ENCODE data around the gene KLHL22.

KLHL22 gene

GRCh38 chr22:20401376-20402014 lies 94.1 kb downstream of the KLHL22 start:
- DNase-seq (ENCODE audit: extremely low read depth, low read depth): no peak
- TF ChIP-seq, protein P1, sequence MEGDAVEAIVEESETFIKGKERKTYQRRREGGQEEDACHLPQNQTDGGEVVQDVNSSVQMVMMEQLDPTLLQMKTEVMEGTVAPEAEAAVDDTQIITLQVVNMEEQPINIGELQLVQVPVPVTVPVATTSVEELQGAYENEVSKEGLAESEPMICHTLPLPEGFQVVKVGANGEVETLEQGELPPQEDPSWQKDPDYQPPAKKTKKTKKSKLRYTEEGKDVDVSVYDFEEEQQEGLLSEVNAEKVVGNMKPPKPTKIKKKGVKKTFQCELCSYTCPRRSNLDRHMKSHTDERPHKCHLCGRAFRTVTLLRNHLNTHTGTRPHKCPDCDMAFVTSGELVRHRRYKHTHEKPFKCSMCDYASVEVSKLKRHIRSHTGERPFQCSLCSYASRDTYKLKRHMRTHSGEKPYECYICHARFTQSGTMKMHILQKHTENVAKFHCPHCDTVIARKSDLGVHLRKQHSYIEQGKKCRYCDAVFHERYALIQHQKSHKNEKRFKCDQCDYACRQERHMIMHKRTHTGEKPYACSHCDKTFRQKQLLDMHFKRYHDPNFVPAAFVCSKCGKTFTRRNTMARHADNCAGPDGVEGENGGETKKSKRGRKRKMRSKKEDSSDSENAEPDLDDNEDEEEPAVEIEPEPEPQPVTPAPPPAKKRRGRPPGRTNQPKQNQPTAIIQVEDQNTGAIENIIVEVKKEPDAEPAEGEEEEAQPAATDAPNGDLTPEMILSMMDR (IDR thresholded peaks at IDR 0.05; ENCODE audit: low read depth, low read length): no peak

GRCh38 chr22:20400606-20401375 lies 94.8 kb downstream of the KLHL22 start:
- DNase-seq (ENCODE audit: extremely low read depth, low read depth): no peak
- TF ChIP-seq, protein P1 (IDR thresholded peaks at IDR 0.05; ENCODE audit: low read depth, low read length): no peak

GRCh38 chr22:20399866-20400605 lies 95.6 kb downstream of the KLHL22 start:
- TF ChIP-seq, protein P1 (IDR thresholded peaks at IDR 0.05; ENCODE audit: low read depth, low read length): no peak
- DNase-seq (ENCODE audit: extremely low read depth, low read depth): no peak

DNA sequence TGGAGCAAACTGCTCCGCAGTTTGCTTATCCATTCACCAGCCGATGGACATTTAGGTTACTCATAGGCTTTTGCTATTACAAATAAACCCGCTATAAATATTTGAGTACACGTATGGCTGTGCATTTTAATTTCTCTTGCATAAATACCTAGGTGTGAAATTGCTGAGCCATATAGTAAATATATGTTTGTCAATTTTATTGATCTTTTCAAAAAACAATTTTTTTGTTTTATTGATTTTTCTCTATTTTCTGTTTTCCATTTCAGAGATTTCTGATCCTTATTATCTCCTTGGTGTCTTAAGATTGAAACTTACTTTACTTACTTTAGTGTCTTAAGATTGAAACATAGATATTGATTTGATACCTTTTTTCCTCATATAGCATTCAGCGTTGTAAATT lies 97.2 kb downstream of the KLHL22 start:
- DNase-seq (ENCODE audit: extremely low read depth, low read depth): no peak
- TF ChIP-seq, protein P1 (IDR thresholded peaks at IDR 0.05; ENCODE audit: low read depth, low read length): no peak

- TF ChIP-seq, protein P1 (IDR thresholded peaks at IDR 0.05; ENCODE audit: low read depth, low read length): no peak
- no peak for DNase-seq (ENCODE audit: extremely low read depth, low read depth)
These were observed 98.1 kb downstream of the KLHL22 start for GRCh38 chr22:20397498-20397897.

DNA sequence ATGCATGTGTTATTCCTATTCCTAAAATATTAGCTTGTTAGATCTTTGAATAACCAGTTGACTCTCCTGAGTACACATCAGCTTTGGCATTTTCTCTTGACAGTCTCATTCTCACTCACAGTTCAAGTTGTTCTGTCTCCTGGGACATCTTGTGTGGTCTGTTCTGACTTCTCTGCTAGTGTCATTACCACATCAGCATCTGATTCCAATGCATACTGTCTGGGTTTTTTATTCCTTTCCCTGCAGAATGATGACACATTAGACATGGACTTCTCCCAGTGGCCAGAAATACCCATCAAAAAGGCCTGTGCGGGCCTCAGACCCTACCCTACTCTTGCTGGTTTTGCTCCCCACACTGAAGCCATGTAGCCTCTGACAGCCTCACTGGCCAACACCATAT lies 99.0 kb downstream of the KLHL22 start:
- no peak for DNase-seq (ENCODE audit: extremely low read depth, low read depth)
- TF ChIP-seq, protein P1 (IDR thresholded peaks at IDR 0.05; ENCODE audit: low read depth, low read length): no peak

DNA sequence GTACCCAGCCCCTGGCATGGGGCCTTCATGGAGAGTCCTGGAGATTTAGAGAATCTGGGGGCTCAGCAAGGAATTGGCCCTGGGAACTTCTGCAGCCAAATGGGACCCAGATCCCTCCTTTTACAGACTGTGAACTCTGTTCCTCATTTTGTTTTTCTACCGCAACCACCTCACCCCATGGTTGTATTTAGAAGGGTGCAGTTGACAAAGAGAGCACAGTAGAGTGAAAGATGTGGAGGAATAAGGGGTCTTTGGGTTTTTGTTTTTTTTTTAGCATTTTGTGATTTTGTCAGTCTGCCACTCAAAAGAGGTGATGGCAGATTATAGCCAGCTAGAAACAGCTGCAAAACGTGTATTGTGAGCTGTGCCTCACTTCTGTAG lies 99.7 kb downstream of the KLHL22 start:
- DNase-seq (ENCODE audit: extremely low read depth, low read depth): no peak
- TF ChIP-seq, protein P1 (IDR thresholded peaks at IDR 0.05; ENCODE audit: low read depth, low read length): no peak
